Testis (tissue), 3 donors: ENCODE measurements around the gene EFR3B. TPM values are rescaled to one million over a fixed set of nuclear protein-coding genes. Genes with fewer than 3 reads are reported as not detected.

Source experiments
- DNase-seq: peaks from one replicate; pipeline ENCODE4 v3.0.0-alpha.2; 2019
- H3K27ac ChIP-seq, 2 donors: fragments of 200-600 bp; sonication (generic); one replicate each; pipeline ENCODE4 v1.5.1; 2019
- H3K27me3 ChIP-seq: fragments of 200-600 bp; sonication (generic); one replicate; pipeline ENCODE4 v1.5.1; 2019
- H3K36me3 ChIP-seq: fragments of 200-600 bp; sonication (generic); one replicate; pipeline ENCODE4 v1.5.1; 2017; ENCODE audit warnings: low read depth; ENCODE audit errors: missing control alignments
- H3K4me1 ChIP-seq: fragments of 200-600 bp; sonication (generic); one replicate; pipeline ENCODE4 v1.5.1; 2019
- H3K4me3 ChIP-seq, 2 donors: fragments of 200-600 bp; sonication (generic); one replicate each; pipeline ENCODE4 v1.5.1; 2017 to 2019
- H3K9me3 ChIP-seq: fragments of 200-600 bp; sonication (generic); one replicate; pipeline ENCODE4 v1.5.1; 2017
- CTCF ChIP-seq, 3 experiments: fragments of 450-650 bp in 2 of 3; fragments of 200-600 bp in 1 of 3; sonication (generic) in 1 of 3; IDR thresholded peaks; one replicate each; pipeline ENCODE4 v1.5.1; 2016 to 2019; ENCODE audit warnings: antibody characterized with exemption in 3 of 3, mild to moderate bottlenecking in 2 of 3, moderate library complexity in 1 of 3
- POLR2A ChIP-seq: fragments of 450-650 bp; IDR thresholded peaks from one replicate; pipeline ENCODE4 v1.6.1; 2017; ENCODE audit warnings: antibody characterized with exemption, mild to moderate bottlenecking, moderate library complexity
- WGBS, 2 donors: methylation state at CpG; one replicate each; pipeline ENCODE4 v1.1.5; 2018; 5-methylcytosine and 5-hydroxymethylcytosine counted together
- intact Hi-C: fragments of 100-400 bp; cut with DNase I; formaldehyde crosslinking; loops from one replicate; pipeline ENCODE4 v1.15.1; 2023; ENCODE audit warnings: low total_unique reads
- polyA plus RNA-seq: library from polyadenylated mRNA; stranded (reverse); fragments of 350-450 nt; fragmentation: Illumina TruSeq; extraction: RNeasy Lipid Tissue Mini Kit (QIAGEN cat#74804); gene quantifications from one replicate; pipeline ENCODE4 v1.2.3, GENCODE V29; 2014; ENCODE audit warnings: low read depth, low replicate concordance; ENCODE audit not compliant: insufficient read depth
- total RNA-seq, 2 donors: library from RNA; depleted of rRNA; stranded (reverse); fragments of >200 nt; gene quantifications; one replicate each; pipeline ENCODE4 v1.2.3, GENCODE V29; 2016

EFR3B gene
- total and polyA plus RNA-seq, 3 donors from 2014 or later = 3.0 to 3.7 (median 3.6) TPM

DNA sequence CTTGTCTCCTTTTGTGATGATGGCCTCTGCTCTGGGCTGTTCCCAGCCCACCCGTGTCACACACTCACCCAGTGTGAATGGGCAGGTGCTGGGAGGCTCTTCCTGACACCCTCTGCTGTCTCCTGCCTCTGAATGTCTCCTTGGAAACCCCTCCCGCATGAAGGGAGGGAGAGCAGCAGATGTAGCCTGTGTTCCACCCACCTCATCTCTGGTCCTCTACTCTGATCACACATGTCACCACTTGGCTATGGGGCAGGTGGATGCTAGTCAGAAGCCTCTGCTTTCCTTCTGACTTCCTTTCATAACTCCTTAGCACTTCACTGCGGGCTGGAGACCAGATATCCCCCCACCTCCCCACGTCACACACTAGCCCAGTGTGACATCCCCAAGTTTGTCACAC is 23.9 kb downstream of the EFR3B start:
- 94 to 98% methylated on average over 4 of the region's 4 CpGs for WGBS, 2 donors
- TF ChIP-seq POLR2A (no peak), CTCF (IDR thresholded peaks at IDR 0.05) (no peak)
- intact Hi-C loops = no loop called here
- Histone ChIP-seq H3K9me3 (no peaks in the 10 kb centered on the region), H3K4me3 (no peak overlapping the region), H3K4me1 (no peaks in the 10 kb centered on the region), H3K27ac (no peak overlapping the region), H3K36me3 (no peaks in the 10 kb centered on the region), H3K27me3 (no peaks in the 10 kb centered on the region)
- DNase-seq = no peak

- WGBS, 2 donors = 88 to 99% methylated on average over 2 of the region's 2 CpGs
- intact Hi-C loops = no loop called here
- no peak for TF ChIP-seq POLR2A
- TF ChIP-seq CTCF (IDR thresholded peaks at IDR 0.05) = no peak
- H3K27ac ChIP-seq = no peak overlapping the region
- H3K4me1 ChIP-seq = no peaks in the 10 kb centered on the region
- H3K36me3 ChIP-seq = no peaks in the 10 kb centered on the region
- no peaks in the 10 kb centered on the region for H3K9me3 ChIP-seq
- no peak overlapping the region for H3K4me3 ChIP-seq
- no peaks in the 10 kb centered on the region for H3K27me3 ChIP-seq
- no peak for DNase-seq
Observed at GRCh38 chr2:25066455-25066854, 24.6 kb downstream of the EFR3B start.

DNA sequence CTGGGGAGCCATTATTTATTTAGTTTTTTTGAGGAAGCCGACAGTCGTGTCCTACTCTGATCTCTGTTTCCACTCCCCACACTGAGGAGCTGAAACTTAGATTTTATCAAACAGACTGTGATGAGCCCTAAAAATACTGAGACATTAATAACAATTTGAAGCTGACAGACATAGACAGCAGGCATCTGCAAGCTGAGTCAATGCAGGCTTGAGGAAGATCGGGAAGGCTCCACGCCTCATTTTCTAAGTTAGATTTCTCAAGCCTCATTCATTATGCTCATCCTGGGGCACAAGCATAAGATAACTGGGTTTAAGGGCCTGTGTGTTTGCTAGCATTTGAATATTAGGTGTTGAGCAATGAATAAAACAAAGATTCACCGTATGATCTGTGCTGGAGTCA is 26.3 kb downstream of the EFR3B start:
- no peaks in the 10 kb centered on the region for H3K9me3 ChIP-seq
- 78 to 83% methylated on average over 5 of the region's 5 CpGs for WGBS, 2 donors

DNA sequence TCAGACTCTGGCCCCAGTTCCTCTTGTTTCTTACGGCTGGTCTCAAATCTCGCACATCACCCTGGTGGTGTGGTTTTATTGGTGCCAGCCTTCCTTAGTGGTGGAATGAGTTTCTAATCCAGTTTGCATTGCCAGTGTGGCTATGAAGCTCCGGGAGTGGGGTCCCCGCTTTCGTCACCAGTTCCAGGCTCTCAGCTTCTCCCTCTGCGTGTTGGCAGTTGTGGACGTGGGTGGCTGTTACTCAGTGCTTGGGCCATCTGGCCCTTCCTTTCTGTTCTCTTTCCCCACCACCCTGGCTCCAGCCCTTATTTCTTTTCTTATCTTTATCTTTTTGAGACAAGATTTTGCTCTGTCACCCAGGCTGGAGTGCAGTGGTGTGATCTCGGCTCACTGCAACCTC is 30.1 kb downstream of the EFR3B start:
- Histone ChIP-seq H3K27ac (no peak overlapping the region), H3K27me3 (no peaks in the 10 kb centered on the region), H3K9me3 (no peaks in the 10 kb centered on the region), H3K4me1 (no peaks in the 10 kb centered on the region), H3K4me3 (no peak overlapping the region), H3K36me3 (no peaks in the 10 kb centered on the region)
- WGBS, 2 donors = 90 to 93% methylated on average over 8 of the region's 8 CpGs
- no peak for DNase-seq
- TF ChIP-seq POLR2A = no peak
- TF ChIP-seq CTCF (IDR thresholded peaks at IDR 0.05) = no peak
- intact Hi-C loops = no loop called here

More for the DNA sequence above, 26.3 kb downstream of the EFR3B start:
- intact Hi-C loops = no loop called here
- Histone ChIP-seq H3K27ac (no peak overlapping the region), H3K36me3 (no peaks in the 10 kb centered on the region), H3K4me1 (no peaks in the 10 kb centered on the region), H3K27me3 (no peaks in the 10 kb centered on the region), H3K4me3 (no peak overlapping the region)
- no peak for DNase-seq
- no peak for TF ChIP-seq POLR2A
- TF ChIP-seq CTCF (IDR thresholded peaks at IDR 0.05) = no peak

GRCh38 chr2:25072606-25073005 is 30.7 kb downstream of the EFR3B start:
- Histone ChIP-seq H3K27me3 (no peaks in the 10 kb centered on the region), H3K36me3 (no peaks in the 10 kb centered on the region), H3K4me3 (no peak overlapping the region), H3K9me3 (no peaks in the 10 kb centered on the region), H3K27ac (no peak overlapping the region), H3K4me1 (no peaks in the 10 kb centered on the region)
- 50 to 63% methylated on average over 1 of the region's 1 CpG for WGBS, 2 donors
- TF ChIP-seq POLR2A = no peak
- DNase-seq = no peak
- intact Hi-C loops = no loop called here
